Psoas muscle (tissue), 8 donors: ENCODE measurements around the gene F5. TPM values are rescaled to one million over a fixed set of nuclear protein-coding genes. Genes with fewer than 3 reads are reported as not detected.
A peak's percentile ranks its signal among the peaks of the same experiment; 100 is the strongest.

Experiments used
- ATAC-seq, 4 donors: fragments of 200-7000 bp; cut with Tn5 transposase; one replicate each; pipeline ENCODE4 v1.9.1; 2020; ENCODE audit warnings: moderate library complexity in 3 of 4, mild to moderate bottlenecking in 2 of 4
- DNase-seq, 2 donors: peaks; one replicate each; pipeline ENCODE4 v3.0.0-alpha.2; 2020
- H3K27ac ChIP-seq: fragments of 200-600 bp; one replicate; pipeline ENCODE4 v1.8.0; 2022
- H3K27me3 ChIP-seq, 3 donors: fragments of 200-600 bp in 1 of 3; one replicate each; pipeline versions ENCODE4 v1.6.1 to v1.8.0; 2013 to 2022; ENCODE audit warnings: low read length in 2 of 3, mild to moderate bottlenecking in 2 of 3, moderate library complexity in 1 of 3; ENCODE audit not compliant: insufficient read depth in 3 of 3
- H3K36me3 ChIP-seq, 2 donors: fragments of 200-600 bp in 1 of 2; one replicate each; pipeline versions ENCODE4 v1.6.1 to v1.8.0; 2013 to 2022; ENCODE audit warnings: low read depth in 1 of 2, mild to moderate bottlenecking in 1 of 2, moderate library complexity in 1 of 2; ENCODE audit not compliant: insufficient read depth in 1 of 2
- H3K4me1 ChIP-seq: fragments of 200-600 bp; one replicate; pipeline ENCODE4 v1.8.0; 2022
- H3K4me3 ChIP-seq: fragments of 200-600 bp; one replicate; pipeline ENCODE4 v1.8.0; 2022; ENCODE audit warnings: mild to moderate bottlenecking
- H3K9me3 ChIP-seq: fragments of 200-600 bp; one replicate; pipeline ENCODE4 v1.8.0; 2022
- CTCF ChIP-seq: fragments of 200-600 bp; IDR thresholded peaks from one replicate; pipeline ENCODE4 v1.8.0; 2022; ENCODE audit warnings: antibody characterized with exemption
- WGBS, 3 donors: extraction: QIAGEN DNeasy Blood & Tissue Kit; methylation state at CpG; one replicate each; pipeline versions ENCODE4 v1.1.6 to v1.1.7; 2013; 5-methylcytosine and 5-hydroxymethylcytosine counted together
- intact Hi-C, 2 donors: fragments of 100-400 bp; cut with DNase I; formaldehyde crosslinking; loops; one replicate each; pipeline versions ENCODE4 v1.11.0 to v1.14.2; 2022
- long read RNA-seq, 2 donors: library from polyadenylated mRNA; unstranded; transcript quantifications; one replicate each; pipeline ENCODE4 v2.0.0, GENCODE V29; 2021
- polyA plus RNA-seq, 3 donors: library from polyadenylated mRNA; stranded (reverse); fragments of 200-250 nt; gene quantifications; one replicate each; pipeline ENCODE4 v1.2.3, GENCODE V29; 2013
- total RNA-seq, 4 donors: library from RNA; stranded (reverse); fragmentation: NEBNext Ultra II Directional in 2 of 4; extraction: Animal tissue kit (Norgen Biotek cat#: 25700) in 2 of 4; gene quantifications; one replicate each; pipeline versions ENCODE4 v1.2.1 to v1.2.4, GENCODE V29; 2021 to 2023
- donor health status: healthy with polysubstance abuse.
- donor health status: DM: no; HTN: no; CAD: no; lungs with moderate emphysema.
- donor health status: Bipolar disorder and iron deficiency.
- donor health status: healthy.
- donor health status: DM: yes; HTN: yes; CAD: no.
- donor health status: DM: no; HTN: no; CAD: no.
- donor health status: DM: no; HTN: no; CAD: no.
- donor health status: DM: yes; HTN: yes; CAD: no.

The F5 gene
- total RNA-seq: under 1 TPM in 3 of 4 donors, not detected in 1; 0.07 to 0.22 (median 0.08) TPM
- polyA plus RNA-seq: under 1 TPM in 2 of 3 donors, not detected in 1; 0.01 to 0.08 TPM
- long read RNA-seq, donor 1: 0 reads
- long read RNA-seq, donor 2: 0 reads

GRCh38 chr1:169586395-169587255 lies at the start of gene F5:
F5 (minus strand) TSS chr1:169586481; CDS start chr1:169586386, 95 bp downstream.
- Histone ChIP-seq H3K27me3 (peaks cover 0 to 2% (median 0%) of the 10 kb centered on the region in 3 donors), H3K27ac (no peak within 1 kb of the TSS), H3K36me3 (no peaks in the 10 kb centered on the region), H3K4me3 (peak within 1 kb of the TSS; percentile 28), H3K4me1 (peaks cover 3% of the 10 kb centered on the region), H3K9me3 (no peaks in the 10 kb centered on the region)
- intact Hi-C loops: loop anchor here in 1 of 2 donors (5.0 kb wide), 1 partner anchor 126 kb away; the partner anchor contains the start of gene SELL
- 22 to 29% (median 24%) methylated on average over 15 of the region's 15 CpGs for WGBS, 3 donors
- peak; percentile 43 for TF ChIP-seq CTCF
- peak; percentile 75 to 95 (median 92) for ATAC-seq
- DNase-seq: peak; percentile 55 to 78

GRCh38 chr1:169634877-169635276 lies 48.6 kb upstream of the F5 start:
- no peak for ATAC-seq
- intact Hi-C loops: no loop called here
- Histone ChIP-seq H3K27me3 (no peaks in the 10 kb centered on the region), H3K9me3 (peaks cover 24% of the 10 kb centered on the region), H3K36me3 (no peaks in the 10 kb centered on the region), H3K27ac (no peak overlapping the region), H3K4me1 (no peaks in the 10 kb centered on the region), H3K4me3 (no peak overlapping the region)
- WGBS, 3 donors: 58 to 78% (median 59%) methylated on average over 1 of the region's 1 CpG
- DNase-seq: no peak
- TF ChIP-seq CTCF: no peak

DNA sequence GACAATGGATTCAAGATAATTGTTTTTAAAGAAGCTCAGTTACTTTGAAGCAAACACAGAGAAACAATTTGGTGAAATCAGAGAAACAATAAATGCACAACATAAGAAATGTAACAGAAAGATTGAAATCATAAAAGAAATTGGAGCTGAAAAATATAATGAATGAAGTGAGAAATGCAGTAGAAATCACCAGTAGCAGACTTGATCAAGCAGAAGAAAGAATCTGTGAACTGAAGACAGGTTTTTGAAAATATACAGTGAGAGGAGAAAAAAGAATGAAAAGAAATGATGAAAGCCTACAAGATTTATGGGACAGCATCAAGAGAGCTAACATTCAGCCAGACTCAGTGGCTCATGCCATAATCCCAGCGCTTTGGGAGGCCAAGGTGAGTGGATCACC lies 47.9 kb upstream of the F5 start:
- intact Hi-C loops: no loop called here
- Histone ChIP-seq H3K36me3 (no peaks in the 10 kb centered on the region), H3K4me1 (no peaks in the 10 kb centered on the region), H3K27ac (no peak overlapping the region), H3K4me3 (no peak overlapping the region), H3K9me3 (peaks cover 24% of the 10 kb centered on the region), H3K27me3 (no peaks in the 10 kb centered on the region)
- WGBS, 3 donors: 80 to 91% (median 87%) methylated on average over 1 of the region's 1 CpG
- no peak for TF ChIP-seq CTCF
- no peak for ATAC-seq
- no peak for DNase-seq

GRCh38 chr1:169631249-169631648 lies 45.0 kb upstream of the F5 start:
- no peaks in the 10 kb centered on the region for H3K4me1 ChIP-seq
- H3K4me3 ChIP-seq: no peak overlapping the region
- no peak for ATAC-seq
- 64 to 75% (median 71%) methylated on average over 3 of the region's 3 CpGs for WGBS, 3 donors
- H3K27ac ChIP-seq: no peak overlapping the region
- no peaks in the 10 kb centered on the region for H3K36me3 ChIP-seq
- no peak for TF ChIP-seq CTCF
- no peaks in the 10 kb centered on the region for H3K27me3 ChIP-seq
- peaks cover 24% of the 10 kb centered on the region for H3K9me3 ChIP-seq
- no peak for DNase-seq
- intact Hi-C loops: no loop called here
